NCI-H1694 (cell line): ENCODE data around the gene RAD52.

ENCODE experiments used
- DNase-seq: peaks from one replicate; lab custom pipeline; 2025; lab: John Stamatoyannopoulos, UW

Gene RAD52

GRCh38 chr12:868722-869121, 80.8 kb downstream of the RAD52 start:
- no peak for DNase-seq

GRCh38 chr12:867905-868304, 81.6 kb downstream of the RAD52 start:
- no peak for DNase-seq

- DNase-seq: no peak
These were observed 83.9 kb downstream of the RAD52 start for GRCh38 chr12:865614-866013.

GRCh38 chr12:863285-863684, 86.2 kb downstream of the RAD52 start:
- DNase-seq: no peak

- DNase-seq: no peak
These were observed 87.1 kb downstream of the RAD52 start for GRCh38 chr12:862303-862911.
